Esophagus mucosa (tissue), 1 donor: ENCODE results near the gene GP9. TPM values are rescaled to one million over a fixed set of nuclear protein-coding genes. Genes with fewer than 3 reads are reported as not detected.
"Not testable (repeated sequence)": the region's sequence is repeated elsewhere in the genome, so short reads cannot be mapped to it uniquely, and the experiment has no call there.

Experiments used
- ATAC-seq: fragments of 200-7000 bp; cut with Tn5 transposase; one replicate; pipeline ENCODE4 v1.9.1; 2020
- total RNA-seq: library from RNA; stranded (reverse); gene quantifications from one replicate; pipeline ENCODE4 v1.2.4, GENCODE V29; 2023
- donor health status: DM: yes; HTN: yes; CAD: no.

Gene GP9
- total RNA-seq, 1 donor from 2014 or later, result not detected

- no peak for ATAC-seq
These were observed 7.9 kb upstream of the GP9 start for GRCh38 chr3:129052675-129053074.

GRCh38 chr3:129054605-129055104 lies 5.9 kb upstream of the GP9 start:
- no peak for ATAC-seq

- ATAC-seq, result no peak
These were observed 4.0 kb upstream of the GP9 start for GRCh38 chr3:129056451-129057173.

- ATAC-seq, result no peak
These were observed 3.3 kb upstream of the GP9 start for GRCh38 chr3:129057249-129057648.

GRCh38 chr3:129058441-129059200 lies 2.0 kb upstream of the GP9 start:
- ATAC-seq, result no peak

GRCh38 chr3:129059311-129059958 lies 1.1 kb upstream of the GP9 start:
- no peak for ATAC-seq

GRCh38 chr3:129061023-129061887 lies 676 bp downstream of the GP9 start:
- ATAC-seq, result no peak

- ATAC-seq, result no peak
These were observed 1.6 kb downstream of the GP9 start for GRCh38 chr3:129061888-129062834.

- ATAC-seq, result no peak
These were observed 2.6 kb downstream of the GP9 start for GRCh38 chr3:129063091-129063640.

GRCh38 chr3:129063841-129064482 lies 3.4 kb downstream of the GP9 start:
- ATAC-seq, result peak; percentile 60

- no peak for ATAC-seq
These were observed 4.6 kb downstream of the GP9 start for GRCh38 chr3:129065016-129065719.

GRCh38 chr3:129065720-129066073 lies 5.1 kb downstream of the GP9 start:
- ATAC-seq, result no peak

GRCh38 chr3:129067719-129068118 lies 7.1 kb downstream of the GP9 start:
- ATAC-seq, result not testable (repeated sequence)

GRCh38 chr3:129068291-129068886 lies 7.8 kb downstream of the GP9 start:
- ATAC-seq, result no peak

GRCh38 chr3:129069313-129070085 lies 8.9 kb downstream of the GP9 start:
- ATAC-seq, result not testable (repeated sequence)

GRCh38 chr3:129070086-129070885 lies 9.7 kb downstream of the GP9 start:
- ATAC-seq, result no peak

GRCh38 chr3:129077222-129077621 lies 16.6 kb downstream of the GP9 start:
- no peak for ATAC-seq

- ATAC-seq, result no peak
These were observed 17.9 kb downstream of the GP9 start for GRCh38 chr3:129078510-129078909.
